AG08395 (cell line): ENCODE data around the gene TCAP.

Experiments
- DNase-seq: peaks from one replicate; pipeline ENCODE4 v3.0.0; 2012; ENCODE audit warnings: mixed read lengths, low spot score

The TCAP gene

GRCh38 chr17:39667262-39667944 lies 2.3 kb downstream of the TCAP start:
- DNase-seq, result no peak

GRCh38 chr17:39667945-39668924 lies 3.1 kb downstream of the TCAP start, which contains the start of gene PNMT:
TSS of gene PNMT (plus strand) at chr17:39668453. CDS start at chr17:39668476, 23 bp downstream.
- peak; percentile 50 for DNase-seq

DNA sequence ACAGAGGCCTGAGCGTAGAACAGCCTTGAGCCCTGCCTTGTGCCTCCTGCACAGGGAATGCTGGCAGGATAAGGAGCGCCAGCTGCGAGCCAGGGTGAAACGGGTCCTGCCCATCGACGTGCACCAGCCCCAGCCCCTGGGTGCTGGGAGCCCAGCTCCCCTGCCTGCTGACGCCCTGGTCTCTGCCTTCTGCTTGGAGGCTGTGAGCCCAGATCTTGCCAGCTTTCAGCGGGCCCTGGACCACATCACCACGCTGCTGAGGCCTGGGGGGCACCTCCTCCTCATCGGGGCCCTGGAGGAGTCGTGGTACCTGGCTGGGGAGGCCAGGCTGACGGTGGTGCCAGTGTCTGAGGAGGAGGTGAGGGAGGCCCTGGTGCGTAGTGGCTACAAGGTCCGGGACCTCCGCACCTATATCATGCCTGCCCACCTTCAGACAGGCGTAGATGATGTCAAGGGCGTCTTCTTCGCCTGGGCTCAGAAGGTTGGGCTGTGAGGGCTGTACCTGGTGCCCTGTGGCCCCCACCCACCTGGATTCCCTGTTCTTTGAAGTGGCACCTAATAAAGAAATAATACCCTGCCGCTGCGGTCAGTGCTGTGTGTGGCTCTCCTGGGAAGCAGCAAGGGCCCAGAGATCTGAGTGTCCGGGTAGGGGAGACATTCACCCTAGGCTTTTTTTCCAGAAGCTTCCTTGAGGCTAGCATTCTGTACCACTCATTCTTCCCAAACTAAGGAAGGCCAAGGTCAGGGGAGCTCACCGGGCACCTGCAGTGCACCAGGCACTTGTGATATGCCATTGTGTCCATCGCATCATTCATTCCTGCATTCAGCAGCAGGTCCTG lies 5.0 kb downstream of the TCAP start:
- no peak for DNase-seq

- no peak for DNase-seq
These were observed 5.6 kb downstream of the TCAP start for GRCh38 chr17:39670746-39671145.

DNA sequence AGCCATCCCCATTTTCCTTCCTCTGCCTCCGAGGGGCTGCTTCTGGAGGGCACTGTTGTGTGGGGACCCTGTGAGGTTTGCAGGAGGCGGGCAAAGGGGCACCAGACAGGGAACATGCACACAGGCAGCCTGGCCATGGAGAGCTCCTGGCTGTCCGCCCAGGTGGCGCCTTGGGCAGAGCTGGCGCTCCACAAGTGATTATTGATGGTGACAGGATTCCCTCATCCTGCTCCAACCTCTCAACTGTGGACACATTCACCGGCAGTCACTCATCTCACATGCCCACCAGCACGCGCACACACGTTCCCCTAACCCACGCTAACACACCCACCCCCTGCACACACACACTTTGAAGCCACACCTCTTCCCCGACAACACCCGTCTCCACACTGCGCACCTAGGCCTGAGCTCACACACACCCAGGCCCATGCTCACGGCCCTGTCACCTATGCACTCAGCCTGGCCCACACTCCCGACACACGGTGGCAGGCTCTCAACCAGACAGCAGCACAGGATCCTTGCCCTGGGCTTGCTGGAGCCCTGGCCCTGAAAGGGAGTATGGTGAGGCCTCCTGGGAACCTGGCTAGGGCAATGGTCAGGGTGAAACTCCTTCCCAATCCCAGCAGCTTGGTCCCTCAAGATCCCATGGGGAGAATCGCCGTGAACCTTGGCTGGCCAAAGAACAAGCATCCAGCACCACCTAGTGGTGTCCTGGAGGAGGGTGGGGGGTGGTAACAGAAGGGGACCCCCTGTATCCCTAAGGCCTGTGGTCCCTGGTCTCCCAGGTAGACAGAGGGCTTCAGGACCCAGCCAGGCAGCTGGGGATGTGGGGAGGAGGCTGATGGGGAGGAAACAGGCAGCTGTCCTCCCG lies 6.7 kb downstream of the TCAP start:
- peak; percentile 47 for DNase-seq

DNA sequence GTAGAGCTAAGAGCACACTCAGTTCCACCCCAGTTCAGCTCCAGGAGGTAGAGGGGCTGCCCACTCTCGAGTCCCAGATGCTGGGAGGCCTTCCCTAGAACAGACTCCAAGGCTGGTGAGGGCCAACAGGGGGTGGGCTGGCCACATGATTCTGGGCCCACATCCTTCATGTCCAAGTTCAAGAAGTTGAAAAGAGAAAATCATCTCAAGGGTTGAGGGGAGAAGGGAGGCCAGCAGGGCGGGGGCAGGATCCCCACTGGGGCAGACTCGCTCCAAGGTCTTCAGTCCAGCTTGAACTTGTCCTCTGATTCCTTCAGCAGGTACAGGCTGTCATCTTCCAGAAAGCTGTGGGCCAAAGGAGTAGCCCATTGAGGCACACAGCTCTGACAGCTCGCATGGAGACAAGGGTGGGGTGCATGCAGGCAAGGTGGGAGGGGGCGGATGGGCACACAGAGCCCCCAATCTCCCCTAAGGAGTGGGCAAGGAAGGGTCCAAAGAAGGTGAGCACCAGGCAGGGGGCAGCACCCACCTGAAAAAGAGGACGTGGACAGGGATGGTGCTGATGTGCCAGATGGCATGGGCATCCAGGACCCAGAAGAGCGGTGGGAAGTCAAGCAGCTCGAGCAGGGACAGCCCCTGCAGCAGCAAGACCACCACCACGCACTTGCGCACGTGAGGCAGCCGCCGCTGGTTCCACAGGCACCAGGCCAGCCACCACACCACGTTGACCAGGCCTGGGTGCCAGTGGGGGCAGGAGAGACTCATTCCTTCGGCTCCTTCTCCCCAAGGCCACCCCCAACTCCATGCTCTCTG lies 7.6 kb downstream of the TCAP start:
- DNase-seq, result no peak

DNA sequence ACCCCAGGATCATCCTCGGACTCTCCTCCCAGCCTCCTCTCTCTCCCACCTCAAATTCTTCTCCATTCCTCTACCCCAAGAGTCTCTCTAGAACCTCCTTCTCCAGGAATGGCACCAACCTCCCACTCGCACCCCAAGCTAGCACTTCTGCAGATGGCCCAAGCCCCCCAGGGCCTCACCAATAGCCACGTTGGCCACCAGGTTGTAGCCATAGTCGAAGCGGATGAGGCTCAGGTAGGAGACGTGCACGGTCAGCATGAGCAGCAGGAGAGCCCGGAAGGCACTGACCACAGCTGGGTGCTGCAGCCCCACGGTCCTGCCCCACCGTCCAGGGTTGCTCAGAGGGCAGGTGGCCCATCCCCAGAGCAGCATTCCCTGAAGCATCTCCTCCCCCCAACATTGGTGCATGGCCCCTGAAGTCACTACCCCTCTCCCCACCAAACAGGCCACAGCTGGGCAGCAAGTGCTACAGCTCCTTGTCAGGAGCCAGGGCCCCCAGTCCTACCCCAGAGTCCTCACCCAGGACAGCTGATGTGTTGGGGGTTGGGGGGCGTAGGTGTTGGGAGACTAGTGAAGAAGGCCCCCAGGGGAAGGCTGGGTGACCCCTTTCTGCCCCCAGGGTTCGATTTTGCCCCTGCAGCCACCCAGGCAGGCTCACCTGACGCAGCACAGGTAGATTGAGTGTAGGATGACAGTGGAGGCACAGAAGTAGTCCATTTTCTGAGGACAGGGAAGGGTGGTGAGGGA lies 8.4 kb downstream of the TCAP start:
- no peak for DNase-seq

DNA sequence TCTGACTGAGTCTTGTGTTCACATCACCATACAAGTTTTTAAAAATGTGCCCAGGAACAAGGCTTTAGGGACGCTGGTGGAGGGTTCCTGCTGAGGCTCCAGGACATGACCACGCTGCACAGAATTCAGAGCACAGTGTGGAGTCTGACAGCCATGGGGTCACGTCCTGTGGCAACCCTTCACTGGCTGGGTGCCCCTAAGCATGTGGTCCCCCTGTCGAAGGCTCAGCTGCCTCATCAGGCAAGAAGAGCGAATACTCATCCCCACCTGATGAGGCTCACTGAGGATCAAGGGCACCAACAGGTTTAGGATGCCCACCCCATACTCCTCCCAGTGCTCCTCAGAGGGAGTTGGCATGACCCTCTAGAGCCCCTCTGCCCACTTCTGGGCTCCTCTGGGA lies 9.0 kb downstream of the TCAP start:
- no peak for DNase-seq

GRCh38 chr17:39674702-39675389 lies 9.7 kb downstream of the TCAP start:
- DNase-seq, result no peak

DNA sequence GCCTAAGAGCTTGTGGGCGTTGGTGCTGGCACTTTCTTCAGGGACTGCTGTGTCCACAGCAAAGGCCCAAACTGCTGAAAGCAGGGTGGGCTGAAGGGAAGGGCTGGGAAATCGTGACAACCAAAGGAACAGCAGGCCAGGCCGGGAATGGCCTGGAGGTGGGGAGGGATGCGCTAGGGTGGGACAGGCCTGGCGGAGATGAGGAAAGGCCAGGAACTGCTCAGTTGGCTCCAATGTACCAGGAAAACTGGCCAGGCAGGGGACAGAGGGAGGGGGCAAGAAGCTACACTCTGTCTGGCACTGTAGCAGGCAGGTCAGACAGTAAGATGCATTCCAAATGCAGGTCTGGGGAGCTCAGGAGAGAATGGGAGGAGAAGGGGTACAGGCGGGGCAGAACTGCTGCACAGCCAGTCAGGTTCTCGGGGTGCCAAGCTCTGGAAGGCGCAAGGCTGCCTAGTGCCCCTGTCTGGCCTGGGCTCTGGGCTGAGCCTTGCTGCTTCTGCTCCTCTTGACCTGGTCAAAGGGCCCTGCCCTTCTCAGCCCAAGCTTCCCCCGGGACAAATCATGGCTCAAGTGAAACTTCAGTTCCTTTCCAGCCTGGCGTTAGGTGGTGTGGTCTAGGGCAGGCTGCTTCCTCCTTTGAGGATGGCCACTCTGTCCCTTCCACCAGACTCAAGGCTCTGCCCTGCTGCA lies 10.4 kb downstream of the TCAP start:
- DNase-seq, result no peak

DNA sequence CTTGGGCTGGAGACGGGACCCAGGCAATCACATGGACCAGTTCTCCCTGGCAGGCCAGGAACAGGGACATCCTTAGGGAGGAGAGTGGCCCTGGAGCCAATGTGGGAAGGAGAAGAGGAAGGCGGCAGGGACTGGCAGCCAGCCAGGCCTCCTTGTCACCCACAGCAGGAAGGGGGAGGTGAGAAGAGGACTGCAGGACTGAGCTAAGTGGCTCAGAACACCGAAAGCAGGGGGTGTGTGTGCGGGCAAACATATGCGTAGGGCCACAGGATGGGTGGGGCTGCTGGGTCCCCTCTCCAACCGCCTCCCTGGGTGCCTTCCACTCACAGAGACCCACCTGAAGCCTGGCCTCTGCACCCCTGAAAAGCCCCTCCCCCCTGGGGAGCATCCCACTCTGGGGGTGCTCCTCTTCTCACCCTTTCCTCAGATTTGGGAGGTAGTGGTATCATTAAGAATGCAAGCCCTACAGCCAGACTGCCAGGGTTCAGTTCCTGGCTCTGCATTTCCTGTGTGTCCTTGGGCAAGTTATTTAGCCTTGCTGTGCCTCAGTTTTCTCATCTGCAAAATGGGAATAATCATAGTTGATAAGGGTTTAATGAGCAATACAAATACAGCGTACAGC lies 11.2 kb downstream of the TCAP start:
- no peak for DNase-seq

DNA sequence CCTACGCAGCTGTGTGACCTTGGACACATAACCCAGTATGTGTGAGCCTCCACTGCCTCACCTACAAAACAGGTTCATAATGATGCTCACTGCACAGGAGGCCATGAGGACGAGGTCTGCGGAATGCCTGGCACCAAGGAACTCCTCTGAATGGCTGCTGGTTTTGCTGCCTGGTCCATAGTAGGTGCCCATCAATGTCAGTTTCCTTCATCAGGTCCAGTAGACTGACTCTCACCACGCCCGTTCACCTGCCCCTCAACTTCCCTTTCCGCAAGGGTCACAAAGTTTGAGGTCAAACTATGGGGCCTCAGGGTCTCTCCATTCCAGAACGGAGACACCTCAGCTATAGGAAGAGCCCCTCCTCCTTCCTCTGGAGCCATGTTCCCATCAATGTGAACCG lies 11.9 kb downstream of the TCAP start:
- DNase-seq, result no peak

GRCh38 chr17:39677542-39678339 lies 12.6 kb downstream of the TCAP start:
- DNase-seq, result no peak

DNA sequence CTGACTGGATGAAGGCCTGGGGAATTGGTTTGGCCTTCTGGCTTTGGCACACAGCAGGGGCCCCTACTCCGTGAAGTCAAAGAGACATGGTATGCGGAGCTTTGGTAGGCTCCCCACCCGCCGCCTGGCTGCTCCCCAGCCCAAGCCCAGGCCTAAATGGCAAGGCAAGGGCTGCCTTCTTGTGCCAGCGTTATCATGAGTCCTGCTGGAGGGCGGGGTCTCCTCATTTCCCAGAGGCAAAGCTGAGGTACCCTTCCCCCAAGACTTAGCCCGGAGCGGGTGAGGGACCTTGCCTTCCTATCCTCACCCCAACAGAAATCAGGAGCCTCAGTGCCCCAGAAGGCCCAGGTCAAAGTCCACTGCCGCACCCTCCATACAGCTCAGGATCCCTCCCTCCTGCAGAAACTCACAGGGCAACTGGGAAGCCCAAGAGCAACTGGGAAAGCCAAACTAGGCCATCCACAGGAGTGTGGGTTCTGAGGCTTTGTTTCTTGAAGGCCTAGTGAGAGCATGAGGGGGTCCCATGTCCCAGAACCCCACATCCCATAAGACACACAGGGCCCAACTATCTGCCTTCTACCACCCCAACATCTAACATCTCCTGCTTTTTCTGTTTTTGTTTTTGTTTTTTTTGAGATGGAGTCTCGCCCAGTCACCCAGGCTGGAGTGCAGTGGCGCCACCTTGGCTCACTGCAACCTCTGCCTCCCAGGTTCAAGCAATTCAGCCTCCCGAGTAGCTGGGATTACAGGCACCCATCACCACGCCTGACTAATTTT lies 13.4 kb downstream of the TCAP start:
- no peak for DNase-seq

- no peak for DNase-seq
These were observed 14.5 kb downstream of the TCAP start for GRCh38 chr17:39679521-39680192.
